HEK293T (cell line): ENCODE measurements around the gene DNMT3B.

ENCODE experiments used
- ARNT ChIP-seq: fragments of 450-650 bp; IDR thresholded peaks from 2 replicates; pipeline ENCODE4 v1.6.1; 2017; ENCODE audit warnings: mild to moderate bottlenecking
- BHLHE40 ChIP-seq: fragments of 450-650 bp; IDR thresholded peaks from 2 replicates; pipeline ENCODE4 v1.6.1; 2016; ENCODE audit warnings: mild to moderate bottlenecking, moderate library complexity, borderline replicate concordance
- CTBP1 ChIP-seq: fragments of 450-650 bp; IDR thresholded peaks from 2 replicates; pipeline ENCODE4 v1.6.1; 2016; ENCODE audit warnings: borderline replicate concordance
- ELF4 ChIP-seq: fragments of 450-650 bp; IDR thresholded peaks from 2 replicates; pipeline ENCODE4 v1.6.1; 2017; ENCODE audit warnings: antibody characterized with exemption
- FOXA1 ChIP-seq: fragments of 450-650 bp; IDR thresholded peaks from 2 replicates; pipeline ENCODE4 v1.6.1; 2016; ENCODE audit warnings: mild to moderate bottlenecking
- FOXK2 ChIP-seq: fragments of 450-650 bp; IDR thresholded peaks from 2 replicates; pipeline ENCODE4 v1.6.1; 2016; ENCODE audit warnings: mild to moderate bottlenecking
- FOXM1 ChIP-seq: fragments of 450-650 bp; IDR thresholded peaks from 2 replicates; pipeline ENCODE4 v1.6.1; 2017; ENCODE audit warnings: mild to moderate bottlenecking, borderline replicate concordance
- HDGF ChIP-seq: fragments of 450-650 bp; IDR thresholded peaks from 2 replicates; pipeline ENCODE4 v1.6.1; 2017; ENCODE audit warnings: antibody characterized with exemption, borderline replicate concordance
- L3MBTL2 ChIP-seq: fragments of 450-650 bp; conservative IDR thresholded peaks from 2 replicates; pipeline ENCODE4 v1.6.1; 2016; ENCODE audit warnings: mild to moderate bottlenecking
- NFRKB ChIP-seq: fragments of 450-650 bp; IDR thresholded peaks from 2 replicates; pipeline ENCODE4 v1.6.1; 2016; ENCODE audit warnings: mild to moderate bottlenecking, moderate library complexity
- PKNOX1 ChIP-seq: fragments of 450-650 bp; IDR thresholded peaks from 2 replicates; pipeline ENCODE4 v1.6.1; 2016
- SP1 ChIP-seq: fragments of 450-650 bp; IDR thresholded peaks from 2 replicates; pipeline ENCODE4 v1.6.1; 2017
- SUZ12 ChIP-seq: fragments of 450-650 bp; IDR thresholded peaks from 2 replicates; pipeline ENCODE4 v1.6.1; 2016; ENCODE audit warnings: mild to moderate bottlenecking
- TARDBP ChIP-seq: fragments of 450-650 bp; IDR thresholded peaks from 2 replicates; pipeline ENCODE4 v1.6.1; 2016

GRCh38 chr20:32790751-32791057, 28.5 kb downstream of the DNMT3B start:
- TF ChIP-seq FOXA1 (no peak), SUZ12 (no peak), CTBP1 (no peak), FOXM1 (no peak), ARNT (no peak), TARDBP (no peak), SP1 (no peak), L3MBTL2 (no peak), BHLHE40 (no peak), ELF4 (no peak), FOXK2 (no peak), NFRKB (no peak), PKNOX1 (no peak), HDGF (no peak)
